Activated naive CD8-positive, alpha-beta T cell (primary cell): ENCODE measurements around the gene CD44.

ENCODE experiments used
- H3K27ac Mint-ChIP-seq: one replicate; pipeline ENCODE4 v1.8.0; 2021; ENCODE audit warnings: mixed read lengths
- H3K27me3 Mint-ChIP-seq: one replicate; pipeline ENCODE4 v1.8.0; 2021; ENCODE audit warnings: mixed read lengths
- H3K36me3 Mint-ChIP-seq: one replicate; pipeline ENCODE4 v1.8.0; 2021; ENCODE audit warnings: mixed read lengths
- H3K4me1 Mint-ChIP-seq: one replicate; pipeline ENCODE4 v1.8.0; 2021; ENCODE audit warnings: low read depth, mixed read lengths
- H3K4me3 Mint-ChIP-seq: one replicate; pipeline ENCODE4 v1.8.0; 2021; ENCODE audit warnings: mild to moderate bottlenecking, mixed read lengths
- H3K9me3 Mint-ChIP-seq: one replicate; pipeline ENCODE4 v1.8.0; 2021; ENCODE audit warnings: low read depth, mixed read lengths

The CD44 gene

DNA sequence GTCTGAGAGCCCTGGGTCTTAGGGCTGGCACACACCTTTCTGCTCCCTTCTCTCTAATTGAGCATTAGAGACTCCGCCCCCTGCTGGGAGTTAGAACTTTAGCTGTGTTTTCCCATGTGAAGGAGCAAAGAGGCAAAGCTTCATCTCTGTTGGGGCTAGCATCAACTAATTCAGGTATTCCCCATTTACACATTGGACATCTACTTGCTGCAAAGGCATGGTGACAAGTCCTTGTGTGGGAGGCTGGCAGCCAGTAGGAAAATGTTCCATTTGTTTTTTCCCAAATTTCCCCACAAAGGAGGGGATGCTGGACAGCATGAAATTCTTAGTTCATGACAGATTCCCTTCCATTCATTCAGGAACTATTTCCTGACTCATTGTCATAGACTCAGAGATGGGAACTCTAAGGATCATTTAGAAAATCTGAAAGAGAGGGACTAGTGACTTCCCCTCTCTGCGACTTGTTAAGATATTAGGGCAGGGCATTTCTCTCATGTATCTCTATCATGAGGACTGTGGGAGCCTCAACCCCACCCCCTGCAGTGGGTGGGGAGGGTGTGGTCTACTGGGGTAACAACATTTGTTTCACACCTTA, 3.6 kb downstream of the CD44 start:
- H3K9me3 Mint-ChIP-seq = no peaks in the 10 kb centered on the region
- H3K27me3 Mint-ChIP-seq = no peaks in the 10 kb centered on the region
- H3K27ac Mint-ChIP-seq = peak overlapping the region; percentile 98
- H3K36me3 Mint-ChIP-seq = peaks cover 29% of the 10 kb centered on the region
- H3K4me1 Mint-ChIP-seq = peaks cover 68% of the 10 kb centered on the region
- peak overlapping the region; percentile 98 for H3K4me3 Mint-ChIP-seq

DNA sequence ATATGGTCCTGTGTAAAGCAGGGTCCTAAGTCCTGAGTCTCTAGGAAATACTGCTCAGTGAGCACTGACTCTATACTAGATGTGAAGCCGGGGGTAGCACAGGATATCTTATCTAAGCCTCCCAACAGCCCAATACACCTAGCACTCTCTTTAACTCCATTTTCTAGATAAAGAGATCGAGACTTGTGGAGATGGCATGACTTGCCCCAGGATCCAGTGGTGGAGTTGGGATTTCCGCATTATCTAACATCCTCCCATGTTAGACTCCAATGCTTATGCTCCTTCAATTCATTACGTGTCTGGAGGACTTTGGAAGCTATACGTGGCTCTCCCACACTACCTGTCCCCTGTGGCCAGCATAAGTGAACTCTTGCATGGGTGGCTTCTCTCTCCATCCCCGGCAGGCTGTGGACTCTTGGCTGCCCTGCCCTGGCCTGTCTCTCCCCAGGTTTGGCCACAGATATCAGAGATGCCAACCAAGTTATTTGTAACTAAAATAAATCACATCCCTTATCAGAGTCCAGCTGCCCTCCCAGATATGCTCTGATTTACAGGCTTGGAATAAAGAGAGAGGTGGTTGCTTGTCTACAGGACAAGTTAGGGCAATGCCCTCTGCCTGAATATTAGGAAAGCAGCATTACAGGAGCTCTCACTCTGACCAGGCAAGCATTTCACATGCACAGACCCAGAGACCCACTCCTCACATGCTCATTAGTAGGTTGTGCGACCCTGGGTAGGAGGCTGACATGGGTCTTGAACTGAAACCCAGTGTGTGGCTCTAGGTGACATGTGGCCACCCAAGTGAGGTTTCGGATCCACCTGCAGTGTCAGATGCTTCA, 4.5 kb downstream of the CD44 start:
- Mint-ChIP-seq H3K4me1 (peaks cover 66% of the 10 kb centered on the region), H3K36me3 (peaks cover 32% of the 10 kb centered on the region), H3K9me3 (no peaks in the 10 kb centered on the region), H3K4me3 (peak overlapping the region; percentile 98), H3K27me3 (no peaks in the 10 kb centered on the region), H3K27ac (peak overlapping the region; percentile 98)

DNA sequence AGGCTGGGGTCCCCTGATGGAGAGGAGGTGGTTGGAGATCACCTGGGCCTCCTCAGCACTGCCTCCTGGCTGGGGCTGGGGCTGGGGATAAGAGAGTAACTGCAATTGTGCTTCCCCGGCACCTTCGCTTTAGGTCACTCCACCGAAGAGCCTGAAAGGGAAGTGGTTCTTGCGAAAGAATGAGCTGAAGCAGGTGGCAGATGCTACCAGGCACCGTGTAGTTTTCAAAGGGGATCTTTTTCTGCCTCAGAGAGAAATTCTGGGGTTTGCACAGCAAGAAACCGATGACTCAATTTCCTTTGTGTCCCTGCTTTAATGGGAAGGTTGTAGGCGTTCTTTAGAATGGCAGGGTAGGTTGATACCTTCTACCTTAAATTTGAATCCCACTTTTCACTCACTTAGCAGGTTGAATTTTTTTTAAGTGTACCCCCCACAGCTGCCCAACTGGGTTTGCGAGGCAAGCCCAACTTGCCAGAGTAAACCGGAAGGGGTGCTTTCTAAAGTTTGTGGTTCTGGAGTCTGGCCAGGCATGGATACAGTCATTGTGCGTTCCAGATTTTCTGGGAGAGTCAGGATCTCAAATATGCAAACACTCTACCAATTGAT, 5.3 kb downstream of the CD44 start:
- Mint-ChIP-seq H3K36me3 (peaks cover 38% of the 10 kb centered on the region), H3K4me1 (peaks cover 70% of the 10 kb centered on the region), H3K9me3 (no peaks in the 10 kb centered on the region), H3K4me3 (peak overlapping the region; percentile 98), H3K27ac (peak overlapping the region; percentile 98), H3K27me3 (no peaks in the 10 kb centered on the region)

DNA sequence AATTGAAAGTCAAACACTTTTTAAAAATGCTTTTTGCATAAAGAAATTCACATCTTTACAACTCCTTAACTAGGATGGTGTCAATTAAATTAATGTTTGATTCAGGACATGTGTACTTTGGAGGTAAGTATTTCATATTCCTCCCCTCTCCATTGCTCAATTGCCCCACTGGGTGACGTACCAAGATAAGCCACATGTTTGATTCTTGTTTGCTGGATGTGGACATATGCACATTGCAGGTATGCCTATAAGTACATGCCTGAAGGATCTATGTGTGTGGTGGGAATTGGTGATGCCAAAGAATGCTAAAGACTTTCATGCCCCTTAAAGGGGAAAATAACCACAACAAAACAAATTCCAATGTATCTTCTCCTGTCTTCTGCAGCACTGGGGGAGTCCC, 5.8 kb downstream of the CD44 start:
- Mint-ChIP-seq H3K4me3 (peak overlapping the region; percentile 98), H3K27ac (peak overlapping the region; percentile 98), H3K36me3 (peaks cover 42% of the 10 kb centered on the region), H3K9me3 (no peaks in the 10 kb centered on the region), H3K4me1 (peaks cover 76% of the 10 kb centered on the region), H3K27me3 (no peaks in the 10 kb centered on the region)

DNA sequence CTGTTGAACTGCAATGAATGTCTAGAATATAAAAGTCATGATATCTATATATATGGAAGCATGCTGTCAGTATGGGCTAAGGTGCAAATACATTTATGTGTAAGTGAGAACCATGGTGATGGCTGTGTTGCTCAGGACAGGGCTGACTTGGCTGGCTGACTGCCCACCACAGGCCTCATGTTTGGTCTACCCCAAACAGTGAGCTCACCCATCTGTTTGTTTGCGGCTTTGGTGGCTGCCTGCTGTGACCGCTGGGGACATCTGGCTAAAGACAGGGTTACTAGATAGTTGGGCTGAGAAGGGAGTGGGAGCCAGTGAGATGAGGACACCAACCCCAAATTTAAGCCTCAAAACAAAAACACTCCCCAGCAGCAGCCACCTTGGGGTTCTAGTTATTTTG, 6.3 kb downstream of the CD44 start:
- peaks cover 41% of the 10 kb centered on the region for H3K36me3 Mint-ChIP-seq
- H3K27me3 Mint-ChIP-seq = no peaks in the 10 kb centered on the region
- H3K4me1 Mint-ChIP-seq = peaks cover 81% of the 10 kb centered on the region
- H3K4me3 Mint-ChIP-seq = peak overlapping the region; percentile 98
- H3K9me3 Mint-ChIP-seq = no peaks in the 10 kb centered on the region
- peak overlapping the region; percentile 98 for H3K27ac Mint-ChIP-seq

DNA sequence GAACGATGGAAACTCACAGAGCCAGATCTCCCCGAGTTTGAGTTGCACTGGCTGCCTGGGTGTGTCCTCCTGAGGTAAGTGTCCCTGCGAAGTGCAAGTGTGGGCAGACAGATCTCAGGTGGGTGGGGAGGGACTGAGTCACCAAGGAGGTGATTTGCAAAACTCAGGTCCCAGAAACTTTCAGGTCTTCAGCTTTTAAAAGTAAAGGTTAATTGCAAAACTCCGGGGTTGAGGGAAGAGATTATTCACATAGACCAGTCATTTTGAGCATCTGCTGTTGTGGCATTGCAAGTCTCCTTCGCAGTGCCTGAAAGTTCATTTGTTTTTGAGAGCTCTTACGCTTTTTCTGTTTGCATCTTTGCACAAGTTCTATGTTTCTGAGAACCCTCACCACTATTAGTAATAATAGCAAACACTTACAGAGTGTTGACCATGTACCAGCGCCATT, 7.1 kb downstream of the CD44 start:
- no peaks in the 10 kb centered on the region for H3K27me3 Mint-ChIP-seq
- no peaks in the 10 kb centered on the region for H3K9me3 Mint-ChIP-seq
- H3K4me1 Mint-ChIP-seq = peaks cover 89% of the 10 kb centered on the region
- H3K36me3 Mint-ChIP-seq = peaks cover 45% of the 10 kb centered on the region
- H3K27ac Mint-ChIP-seq = peak overlapping the region; percentile 98
- H3K4me3 Mint-ChIP-seq = peak overlapping the region; percentile 98

DNA sequence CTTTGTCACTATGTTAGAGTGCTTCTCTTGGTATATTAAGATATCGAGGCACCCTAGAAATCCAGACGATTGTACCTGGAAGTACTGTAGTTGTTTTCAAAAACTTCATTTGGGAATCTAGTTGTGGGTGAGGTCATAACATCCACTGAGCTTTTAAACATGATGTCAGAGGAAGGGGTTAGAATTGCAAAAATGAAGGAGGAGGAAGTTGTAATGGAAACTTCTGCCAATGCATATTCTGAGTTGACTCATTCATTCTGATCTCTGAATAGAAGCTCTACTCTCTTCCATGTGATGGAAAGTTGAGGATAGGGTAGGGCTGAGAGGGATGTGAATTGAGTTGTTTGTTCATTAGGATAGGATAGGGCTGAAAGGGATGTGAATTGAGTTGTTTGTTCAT, 7.7 kb downstream of the CD44 start:
- Mint-ChIP-seq H3K27ac (peak overlapping the region; percentile 98), H3K4me1 (peaks cover 93% of the 10 kb centered on the region), H3K36me3 (peaks cover 41% of the 10 kb centered on the region)

DNA sequence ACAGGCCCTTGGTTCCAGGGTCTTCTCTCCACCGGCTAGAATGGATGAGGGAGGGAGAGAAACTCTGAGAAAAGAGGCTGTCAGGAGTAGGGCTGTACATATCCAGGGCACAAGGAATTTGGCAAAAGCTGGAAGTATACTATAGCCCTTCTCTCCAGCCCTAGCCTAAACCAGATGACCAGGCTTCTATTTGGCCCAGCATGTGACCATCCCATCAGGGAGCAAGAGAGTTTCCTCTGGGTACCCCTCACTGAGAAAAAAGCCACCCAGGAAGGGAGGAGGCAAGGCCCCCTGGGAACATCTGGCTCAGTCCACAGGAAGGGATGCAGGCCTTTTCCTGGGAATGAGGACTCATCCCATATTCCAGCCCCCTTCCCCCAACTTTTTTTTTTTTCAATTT, 8.3 kb downstream of the CD44 start:
- peak overlapping the region; percentile 98 for H3K4me3 Mint-ChIP-seq
- H3K27me3 Mint-ChIP-seq = no peaks in the 10 kb centered on the region
- H3K9me3 Mint-ChIP-seq = no peaks in the 10 kb centered on the region
- peak overlapping the region; percentile 98 for H3K27ac Mint-ChIP-seq
- peaks cover 37% of the 10 kb centered on the region for H3K36me3 Mint-ChIP-seq
- H3K4me1 Mint-ChIP-seq = peaks cover 95% of the 10 kb centered on the region

More for the DNA sequence above, 7.7 kb downstream of the CD44 start:
- Mint-ChIP-seq H3K27me3 (no peaks in the 10 kb centered on the region), H3K9me3 (no peaks in the 10 kb centered on the region), H3K4me3 (peak overlapping the region; percentile 98)

DNA sequence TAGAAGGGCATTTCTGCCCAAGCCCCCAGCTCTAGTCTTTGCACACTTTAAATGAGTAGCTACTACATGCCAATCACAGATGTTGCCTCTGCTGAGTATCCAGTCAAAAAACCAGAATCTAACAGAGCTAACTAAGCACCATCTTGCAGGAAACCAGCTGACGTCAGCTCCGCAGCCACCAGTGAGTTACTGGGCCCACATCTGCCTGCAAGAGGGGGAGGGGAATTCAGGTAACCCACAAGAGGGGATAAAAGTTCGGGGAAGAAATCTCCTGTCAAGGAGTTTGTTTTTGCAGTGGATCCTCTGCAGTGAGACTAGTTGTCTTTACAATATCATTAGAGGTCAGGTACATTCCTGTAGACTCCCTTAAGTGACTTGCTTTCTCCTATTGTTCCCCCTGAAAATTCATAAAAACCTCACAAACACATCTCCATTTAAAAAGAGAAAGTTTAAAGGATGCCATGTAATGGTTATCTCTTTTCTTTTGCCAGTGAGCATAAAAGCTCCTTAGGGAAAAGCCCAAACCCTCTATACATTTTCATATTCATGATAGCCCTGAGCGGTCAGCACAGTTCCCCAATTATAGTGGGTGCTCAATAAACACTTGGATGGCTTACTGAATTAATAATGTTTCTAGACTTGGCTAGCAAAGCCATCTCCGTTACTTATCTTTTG, 9.3 kb downstream of the CD44 start:
- Mint-ChIP-seq H3K9me3 (no peaks in the 10 kb centered on the region), H3K4me3 (peak overlapping the region; percentile 74), H3K27me3 (no peaks in the 10 kb centered on the region), H3K36me3 (peaks cover 42% of the 10 kb centered on the region), H3K27ac (peak overlapping the region; percentile 98), H3K4me1 (peaks cover 97% of the 10 kb centered on the region)

DNA sequence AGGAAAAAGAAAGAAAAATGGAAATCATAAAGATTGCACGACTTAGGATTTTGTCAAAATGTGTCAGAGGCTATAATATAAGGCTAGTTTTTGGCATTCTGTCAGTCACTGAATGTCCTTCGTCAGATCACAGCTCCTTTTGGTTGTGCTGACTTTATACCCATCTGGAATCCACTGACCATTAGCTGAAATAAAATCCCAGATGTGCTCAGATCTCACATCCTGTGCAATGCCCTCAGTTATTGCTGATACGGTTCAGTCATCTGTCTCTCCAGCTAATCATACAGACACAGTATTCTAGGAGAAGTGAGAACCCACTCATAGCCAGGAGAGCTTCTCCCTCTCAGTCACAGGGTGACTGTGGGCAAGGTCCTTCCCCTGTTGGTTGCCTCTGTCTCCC, 11.5 kb downstream of the CD44 start:
- H3K27me3 Mint-ChIP-seq = no peaks in the 10 kb centered on the region
- H3K9me3 Mint-ChIP-seq = no peaks in the 10 kb centered on the region
- peak overlapping the region; percentile 46 for H3K4me3 Mint-ChIP-seq
- H3K36me3 Mint-ChIP-seq = peaks cover 52% of the 10 kb centered on the region
- H3K27ac Mint-ChIP-seq = peak overlapping the region; percentile 98
- H3K4me1 Mint-ChIP-seq = peaks cover 97% of the 10 kb centered on the region

DNA sequence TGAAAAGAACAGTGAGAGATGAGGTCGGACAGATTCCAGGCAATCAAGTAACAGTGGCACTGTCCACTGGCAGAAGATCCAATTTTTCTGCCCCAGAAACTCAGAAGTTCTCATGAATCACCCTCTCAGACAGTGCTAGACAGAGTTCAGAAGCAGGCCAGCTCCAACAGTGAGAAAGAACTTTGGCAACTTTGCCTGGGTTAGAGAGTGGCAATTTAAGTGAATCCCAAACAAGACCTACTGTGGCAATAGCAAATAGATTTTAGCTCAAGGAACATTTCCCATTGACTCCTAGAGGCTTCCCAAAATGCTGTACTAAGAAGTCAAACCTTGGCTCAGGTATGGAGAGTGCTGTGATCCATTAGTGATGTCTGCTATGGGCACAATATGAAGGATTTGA, 12.3 kb downstream of the CD44 start:
- peaks cover 55% of the 10 kb centered on the region for H3K36me3 Mint-ChIP-seq
- no peaks in the 10 kb centered on the region for H3K9me3 Mint-ChIP-seq
- peaks cover 96% of the 10 kb centered on the region for H3K4me1 Mint-ChIP-seq
- H3K27me3 Mint-ChIP-seq = no peaks in the 10 kb centered on the region
- H3K4me3 Mint-ChIP-seq = peak overlapping the region; percentile 46
- peak overlapping the region; percentile 98 for H3K27ac Mint-ChIP-seq

DNA sequence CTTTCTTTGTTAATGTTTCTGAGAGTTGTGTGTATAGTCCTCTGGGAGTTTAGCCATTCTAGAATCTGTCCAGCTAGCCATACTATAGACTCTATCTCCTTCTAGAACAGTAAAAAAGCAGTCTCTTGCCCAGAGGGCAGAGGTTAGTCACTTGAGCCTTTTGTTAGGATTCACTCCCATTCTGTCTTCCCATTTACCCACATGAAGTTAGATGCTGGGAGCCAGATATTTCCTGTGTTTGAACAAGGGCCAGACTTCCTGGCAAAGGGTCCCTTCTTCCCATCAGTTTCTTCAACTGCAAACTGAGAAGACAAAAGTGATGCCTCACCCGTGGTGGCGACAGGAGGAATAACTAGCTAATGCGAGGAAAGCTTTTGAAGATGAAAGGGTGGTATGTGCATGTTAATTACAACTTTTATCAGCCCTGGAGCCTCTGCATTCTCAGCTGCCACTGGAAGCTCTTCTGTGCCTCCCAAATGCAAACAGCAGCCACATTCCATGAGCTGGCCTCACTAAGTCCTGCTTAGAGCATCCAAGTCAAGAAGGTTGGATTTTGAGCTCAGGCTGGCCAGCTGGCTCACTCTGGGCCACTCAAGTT, 12.8 kb downstream of the CD44 start:
- Mint-ChIP-seq H3K4me3 (peak overlapping the region; percentile 46), H3K4me1 (peaks cover 96% of the 10 kb centered on the region), H3K27ac (peak overlapping the region; percentile 98), H3K9me3 (no peaks in the 10 kb centered on the region), H3K36me3 (peaks cover 54% of the 10 kb centered on the region), H3K27me3 (no peaks in the 10 kb centered on the region)

DNA sequence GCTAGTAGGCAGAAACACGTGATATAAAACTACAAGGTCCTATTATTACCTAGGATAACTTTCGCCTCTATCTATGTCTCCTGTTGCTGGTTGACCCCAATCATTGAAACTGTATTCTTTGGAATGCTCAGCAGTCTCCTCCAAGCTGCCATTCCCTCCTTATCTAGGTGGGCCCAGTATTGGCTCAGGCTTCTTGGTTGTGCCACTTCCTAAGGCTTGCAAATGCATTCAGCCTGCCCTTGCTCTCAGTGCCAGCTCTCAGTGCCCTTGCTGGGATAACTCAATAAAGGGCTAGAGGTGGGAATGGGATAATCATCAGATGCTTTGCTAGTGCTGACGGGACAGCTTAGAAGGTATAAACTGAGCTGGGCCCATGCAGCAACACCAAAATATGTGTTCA, 13.6 kb downstream of the CD44 start:
- H3K4me3 Mint-ChIP-seq = peak overlapping the region; percentile 77

DNA sequence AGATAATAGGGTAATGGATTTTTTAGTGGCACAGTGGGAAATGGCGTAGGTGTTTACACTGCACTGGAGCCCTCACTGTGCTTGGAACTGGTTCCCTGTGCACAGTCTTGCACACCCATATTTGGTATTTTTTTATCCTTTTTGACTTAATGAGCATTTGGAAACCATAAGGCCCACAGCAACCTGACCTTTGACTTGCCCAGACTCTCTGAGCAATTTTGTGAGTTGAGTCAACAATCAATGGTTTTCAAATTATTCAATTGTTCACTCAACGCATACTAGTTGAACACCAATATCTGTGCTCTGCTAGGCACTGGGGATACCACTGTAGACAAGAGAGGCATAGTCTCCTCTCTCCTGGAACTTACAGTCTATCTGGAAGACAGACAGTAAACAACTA, 14.3 kb downstream of the CD44 start:
- no peaks in the 10 kb centered on the region for H3K27me3 Mint-ChIP-seq
- H3K27ac Mint-ChIP-seq = peak overlapping the region; percentile 94
- peak overlapping the region; percentile 77 for H3K4me3 Mint-ChIP-seq
- H3K36me3 Mint-ChIP-seq = peaks cover 51% of the 10 kb centered on the region
- no peaks in the 10 kb centered on the region for H3K9me3 Mint-ChIP-seq
- peaks cover 99% of the 10 kb centered on the region for H3K4me1 Mint-ChIP-seq

More for the DNA sequence above, 13.6 kb downstream of the CD44 start:
- no peaks in the 10 kb centered on the region for H3K27me3 Mint-ChIP-seq
- H3K9me3 Mint-ChIP-seq = no peaks in the 10 kb centered on the region
- peaks cover 53% of the 10 kb centered on the region for H3K36me3 Mint-ChIP-seq
- peaks cover 96% of the 10 kb centered on the region for H3K4me1 Mint-ChIP-seq
- peak overlapping the region; percentile 98 for H3K27ac Mint-ChIP-seq
